Measurements from ENCODE around the gene FXYD5.

DNA sequence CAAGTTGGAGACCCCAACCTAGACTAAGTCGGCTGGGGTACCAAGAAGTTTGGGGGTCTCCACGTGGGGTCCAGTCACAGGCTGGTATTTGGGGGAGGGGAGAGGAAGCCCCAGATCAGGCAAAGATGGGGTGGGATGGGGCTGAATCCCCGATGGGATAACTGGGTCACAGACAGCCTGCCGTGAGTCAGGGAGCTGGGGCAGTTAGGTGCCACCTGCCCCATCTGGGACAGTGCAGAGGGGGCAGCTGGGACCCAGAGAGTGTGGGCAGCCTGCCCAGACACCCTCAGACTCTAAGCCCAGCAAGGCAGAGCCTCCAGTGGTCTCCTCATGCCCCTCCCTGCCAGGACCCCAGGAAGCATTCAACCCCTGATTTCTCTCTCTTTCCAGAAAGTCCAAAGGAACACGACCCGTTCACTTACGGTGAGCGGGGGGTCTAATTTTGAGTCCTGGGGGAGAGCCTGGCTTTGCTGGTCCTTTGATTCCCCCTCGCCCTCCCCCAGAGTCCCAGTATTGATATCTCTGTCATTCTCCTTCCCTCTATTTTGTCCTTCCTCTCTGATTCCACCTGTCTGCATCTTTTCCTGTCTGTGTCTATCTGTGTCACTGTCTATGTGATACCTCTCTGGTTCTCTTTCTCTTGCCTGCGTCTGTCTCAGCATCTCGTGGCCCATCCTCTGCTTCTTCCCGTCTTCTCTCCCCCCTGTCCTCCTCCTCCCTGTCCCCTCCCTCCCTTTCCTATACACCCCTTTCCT, 14.2 kb upstream of the FXYD5 start:
- TF ChIP-seq, protein P1, sequence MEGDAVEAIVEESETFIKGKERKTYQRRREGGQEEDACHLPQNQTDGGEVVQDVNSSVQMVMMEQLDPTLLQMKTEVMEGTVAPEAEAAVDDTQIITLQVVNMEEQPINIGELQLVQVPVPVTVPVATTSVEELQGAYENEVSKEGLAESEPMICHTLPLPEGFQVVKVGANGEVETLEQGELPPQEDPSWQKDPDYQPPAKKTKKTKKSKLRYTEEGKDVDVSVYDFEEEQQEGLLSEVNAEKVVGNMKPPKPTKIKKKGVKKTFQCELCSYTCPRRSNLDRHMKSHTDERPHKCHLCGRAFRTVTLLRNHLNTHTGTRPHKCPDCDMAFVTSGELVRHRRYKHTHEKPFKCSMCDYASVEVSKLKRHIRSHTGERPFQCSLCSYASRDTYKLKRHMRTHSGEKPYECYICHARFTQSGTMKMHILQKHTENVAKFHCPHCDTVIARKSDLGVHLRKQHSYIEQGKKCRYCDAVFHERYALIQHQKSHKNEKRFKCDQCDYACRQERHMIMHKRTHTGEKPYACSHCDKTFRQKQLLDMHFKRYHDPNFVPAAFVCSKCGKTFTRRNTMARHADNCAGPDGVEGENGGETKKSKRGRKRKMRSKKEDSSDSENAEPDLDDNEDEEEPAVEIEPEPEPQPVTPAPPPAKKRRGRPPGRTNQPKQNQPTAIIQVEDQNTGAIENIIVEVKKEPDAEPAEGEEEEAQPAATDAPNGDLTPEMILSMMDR (IDR thresholded peaks at IDR 0.05; ENCODE audit: low read length) = no peak
- no peak for TF ChIP-seq EZH2 (IDR thresholded peaks at IDR 0.05; ENCODE audit: borderline replicate concordance, low read length)

All from OCI-LY1 (cell line).